Measurements from ENCODE around the gene SRPK3. TPM values are rescaled to one million over a fixed set of nuclear protein-coding genes. Genes with fewer than 3 reads are reported as not detected.

The SRPK3 gene
- total and polyA plus RNA-seq, 4 donors = 0.05 TPM; not detected in 3

GRCh38 chrX:153739754-153740486 is 40.9 kb upstream of the SRPK3 start:
- Histone ChIP-seq H3K36me3 (ENCODE audit: control insufficient read depth in 4 of 4, insufficient read depth in 3 of 4, low read depth in 1 of 4, low read length in 3 of 4) (peaks cover 0 to 8% (median 2%) of the 10 kb centered on the region in 4 donors), H3K4me3 (ENCODE audit: low read depth in 1 of 3, low read length in 3 of 3) (no peak overlapping the region), H3K27me3 (ENCODE audit: control insufficient read depth in 4 of 4, insufficient read depth in 4 of 4, low read length in 3 of 4) (no peaks in the 10 kb centered on the region), H3K27ac (ENCODE audit: low read depth in 1 of 2, low read length in 2 of 2) (no peak overlapping the region), H3K9ac (ENCODE audit: low read depth in 1 of 2, low read length in 2 of 2) (no peak overlapping the region), H3K9me3 (ENCODE audit: control insufficient read depth in 4 of 4, low read length in 3 of 4) (no peaks in the 10 kb centered on the region), H3K4me1 (ENCODE audit: control insufficient read depth in 4 of 4, insufficient read depth in 4 of 4, low read length in 3 of 4) (no peaks in the 10 kb centered on the region)
- 92% methylated on average over 29 of the region's 29 CpGs for WGBS
- no peak for DNase-seq (ENCODE audit: low spot score)
- TF ChIP-seq MAX (IDR thresholded peaks at IDR 0.05) (no peak), HNF4A (conservative IDR thresholded peaks at IDR 0.05) (no peak), TAF1 (conservative IDR thresholded peaks at IDR 0.05) (no peak), SP1 (IDR thresholded peaks at IDR 0.05) (no peak)

- Histone ChIP-seq H3K27me3 (ENCODE audit: control insufficient read depth in 4 of 4, insufficient read depth in 4 of 4, low read length in 3 of 4) (no peaks in the 10 kb centered on the region), H3K9ac (ENCODE audit: low read depth in 1 of 2, low read length in 2 of 2) (no peak overlapping the region), H3K4me1 (ENCODE audit: control insufficient read depth in 4 of 4, insufficient read depth in 4 of 4, low read length in 3 of 4) (no peaks in the 10 kb centered on the region), H3K4me3 (ENCODE audit: low read depth in 1 of 3, low read length in 3 of 3) (no peak overlapping the region), H3K27ac (ENCODE audit: low read depth in 1 of 2, low read length in 2 of 2) (no peak overlapping the region), H3K9me3 (ENCODE audit: control insufficient read depth in 4 of 4, low read length in 3 of 4) (no peaks in the 10 kb centered on the region), H3K36me3 (ENCODE audit: control insufficient read depth in 4 of 4, insufficient read depth in 3 of 4, low read depth in 1 of 4, low read length in 3 of 4) (peaks cover 0 to 8% (median 2%) of the 10 kb centered on the region in 4 donors)
- no peak for DNase-seq (ENCODE audit: low spot score)
- TF ChIP-seq ZBTB33 (IDR thresholded peaks at IDR 0.05) (no peak), CTCF (IDR thresholded peaks at IDR 0.05; ENCODE audit: low read depth, low read length, missing input control) (no peak), GABPA (IDR thresholded peaks at IDR 0.05 in 1 of 2, conservative IDR thresholded peaks at IDR 0.05 in 1 of 2) (no peak), HNF4G (IDR thresholded peaks at IDR 0.05) (no peak)
- WGBS = 94% methylated on average over 16 of the region's 16 CpGs
Observed at GRCh38 chrX:153740631-153741222, 40.1 kb upstream of the SRPK3 start.

GRCh38 chrX:153741446-153741845 is 39.4 kb upstream of the SRPK3 start:
- 95% methylated on average over 14 of the region's 14 CpGs for WGBS
- Histone ChIP-seq H3K9me3 (ENCODE audit: control insufficient read depth in 4 of 4, low read length in 3 of 4) (no peaks in the 10 kb centered on the region), H3K36me3 (ENCODE audit: control insufficient read depth in 4 of 4, insufficient read depth in 3 of 4, low read depth in 1 of 4, low read length in 3 of 4) (peaks cover 0 to 8% (median 2%) of the 10 kb centered on the region in 4 donors)
- TF ChIP-seq YY1 (IDR thresholded peaks at IDR 0.05) (no peak), SP1 (IDR thresholded peaks at IDR 0.05) (no peak), CTCF (IDR thresholded peaks at IDR 0.05; ENCODE audit: low read depth, low read length, missing input control) (no peak), RAD21 (IDR thresholded peaks at IDR 0.05) (no peak), ATF3 (IDR thresholded peaks at IDR 0.05) (no peak), MAX (IDR thresholded peaks at IDR 0.05) (no peak), RXRA (IDR thresholded peaks at IDR 0.05) (no peak), ZBTB33 (IDR thresholded peaks at IDR 0.05) (no peak), HNF4G (IDR thresholded peaks at IDR 0.05) (no peak), EGR1 (IDR thresholded peaks at IDR 0.05; ENCODE audit: low read depth in 2 of 2) (no peak), JUND (IDR thresholded peaks at IDR 0.05) (no peak), NR2F2 (IDR thresholded peaks at IDR 0.05) (no peak), GABPA (IDR thresholded peaks at IDR 0.05 in 1 of 2, conservative IDR thresholded peaks at IDR 0.05 in 1 of 2) (no peak), TAF1 (conservative IDR thresholded peaks at IDR 0.05) (no peak), FOXA1 (IDR thresholded peaks at IDR 0.05) (no peak)

More at GRCh38 chrX:153741446-153741845, 39.4 kb upstream of the SRPK3 start:
- Histone ChIP-seq H3K27ac (ENCODE audit: low read depth in 1 of 2, low read length in 2 of 2) (no peak overlapping the region), H3K4me1 (ENCODE audit: control insufficient read depth in 4 of 4, insufficient read depth in 4 of 4, low read length in 3 of 4) (no peaks in the 10 kb centered on the region), H3K4me3 (ENCODE audit: low read depth in 1 of 3, low read length in 3 of 3) (no peak overlapping the region), H3K9ac (ENCODE audit: low read depth in 1 of 2, low read length in 2 of 2) (no peak overlapping the region), H3K27me3 (ENCODE audit: control insufficient read depth in 4 of 4, insufficient read depth in 4 of 4, low read length in 3 of 4) (no peaks in the 10 kb centered on the region)
- DNase-seq (ENCODE audit: low spot score) = no peak

Data from liver (tissue), 9 donors.